HuH-7 (cell line): Measurements from ENCODE around the gene RPTN.

ENCODE experiments used
- DNase-seq: peaks from one replicate; pipeline ENCODE4 v3.0.0; 2011; ENCODE audit warnings: low spot score

RPTN gene

DNA sequence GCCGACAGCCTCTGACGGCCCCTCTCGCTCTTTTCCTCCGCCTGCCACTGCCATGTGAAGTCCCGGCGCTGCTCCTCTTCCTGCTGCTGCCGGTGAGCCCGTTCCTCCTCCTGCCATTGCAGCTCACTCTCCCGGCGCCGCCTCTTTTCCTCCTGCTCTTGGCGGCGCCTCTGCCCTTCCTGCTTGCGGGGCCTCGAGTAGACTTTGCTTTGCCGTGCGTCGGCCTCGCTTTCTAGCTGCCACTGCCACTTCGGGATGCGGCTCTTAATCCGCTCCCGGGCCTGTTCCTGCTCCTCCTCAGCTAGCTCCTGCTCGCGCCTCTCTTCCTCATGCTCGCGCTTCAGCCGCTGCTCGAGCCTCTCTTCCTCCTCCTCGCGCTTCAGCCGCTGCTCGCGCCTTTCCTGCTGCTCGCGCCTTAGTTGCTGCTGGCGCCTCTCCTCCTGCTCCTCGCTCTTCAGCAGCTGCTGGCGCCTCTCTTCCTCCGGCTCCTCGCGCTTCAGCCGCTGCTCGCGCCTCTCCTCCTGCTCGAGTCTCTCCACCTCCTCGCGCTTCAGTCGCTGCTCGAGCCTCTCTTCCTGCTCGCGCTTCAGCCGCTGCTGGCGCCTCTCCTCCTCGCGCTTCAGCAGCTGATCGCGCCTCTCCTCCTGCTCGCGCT is 48.0 kb downstream of the RPTN start:
- DNase-seq, result peak; percentile 30

DNA sequence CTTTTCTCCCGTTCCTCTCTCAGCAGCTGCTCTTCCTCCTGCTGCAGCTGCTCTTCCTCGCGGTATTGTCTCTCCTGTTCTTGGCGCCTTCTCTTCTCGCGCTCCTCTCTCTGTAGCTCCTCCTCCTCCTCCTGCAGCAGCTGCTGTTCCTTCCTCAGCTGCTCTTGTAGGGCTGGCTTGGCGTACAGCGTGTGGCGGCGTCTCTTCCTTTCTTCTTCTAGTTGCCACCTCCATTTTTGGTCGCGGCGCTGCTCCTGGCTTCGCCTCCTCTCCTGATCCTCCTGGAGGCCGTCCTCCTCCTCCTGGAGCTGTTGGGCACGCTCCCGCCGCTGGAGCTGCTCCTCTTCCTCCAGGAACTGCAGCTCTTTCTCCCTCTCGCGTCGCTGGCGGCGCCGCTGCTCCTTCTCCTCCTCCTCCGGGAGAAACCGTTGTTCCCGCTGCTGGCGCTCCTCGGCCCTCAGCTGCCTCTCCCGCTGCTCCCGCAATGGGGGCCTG is 48.6 kb downstream of the RPTN start:
- DNase-seq, result no peak

- no peak for DNase-seq
Observed at GRCh38 chr1:152109998-152110294, 49.1 kb downstream of the RPTN start.

- DNase-seq, result no peak
Observed at GRCh38 chr1:152109231-152109997, 49.6 kb downstream of the RPTN start.

DNA sequence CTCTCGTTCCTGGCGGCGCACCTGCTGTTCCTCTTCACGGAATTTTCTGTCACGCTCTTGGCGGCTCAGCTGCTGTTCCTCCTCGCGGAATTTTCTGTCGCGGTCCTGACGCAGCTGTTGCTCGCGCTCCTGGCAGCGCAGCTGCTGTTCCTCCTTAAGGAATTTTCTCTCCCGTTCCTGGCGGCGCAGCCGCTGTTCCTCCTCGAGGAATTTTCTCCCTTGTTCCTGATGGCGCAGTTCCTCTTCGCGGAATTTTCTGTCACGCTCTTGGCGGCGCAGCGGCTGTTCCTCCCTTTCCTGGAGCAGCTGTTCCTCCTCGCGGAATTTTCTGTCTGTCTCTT is 50.2 kb downstream of the RPTN start:
- no peak for DNase-seq

- DNase-seq, result no peak
Observed at GRCh38 chr1:152107984-152108881, 50.8 kb downstream of the RPTN start.

DNA sequence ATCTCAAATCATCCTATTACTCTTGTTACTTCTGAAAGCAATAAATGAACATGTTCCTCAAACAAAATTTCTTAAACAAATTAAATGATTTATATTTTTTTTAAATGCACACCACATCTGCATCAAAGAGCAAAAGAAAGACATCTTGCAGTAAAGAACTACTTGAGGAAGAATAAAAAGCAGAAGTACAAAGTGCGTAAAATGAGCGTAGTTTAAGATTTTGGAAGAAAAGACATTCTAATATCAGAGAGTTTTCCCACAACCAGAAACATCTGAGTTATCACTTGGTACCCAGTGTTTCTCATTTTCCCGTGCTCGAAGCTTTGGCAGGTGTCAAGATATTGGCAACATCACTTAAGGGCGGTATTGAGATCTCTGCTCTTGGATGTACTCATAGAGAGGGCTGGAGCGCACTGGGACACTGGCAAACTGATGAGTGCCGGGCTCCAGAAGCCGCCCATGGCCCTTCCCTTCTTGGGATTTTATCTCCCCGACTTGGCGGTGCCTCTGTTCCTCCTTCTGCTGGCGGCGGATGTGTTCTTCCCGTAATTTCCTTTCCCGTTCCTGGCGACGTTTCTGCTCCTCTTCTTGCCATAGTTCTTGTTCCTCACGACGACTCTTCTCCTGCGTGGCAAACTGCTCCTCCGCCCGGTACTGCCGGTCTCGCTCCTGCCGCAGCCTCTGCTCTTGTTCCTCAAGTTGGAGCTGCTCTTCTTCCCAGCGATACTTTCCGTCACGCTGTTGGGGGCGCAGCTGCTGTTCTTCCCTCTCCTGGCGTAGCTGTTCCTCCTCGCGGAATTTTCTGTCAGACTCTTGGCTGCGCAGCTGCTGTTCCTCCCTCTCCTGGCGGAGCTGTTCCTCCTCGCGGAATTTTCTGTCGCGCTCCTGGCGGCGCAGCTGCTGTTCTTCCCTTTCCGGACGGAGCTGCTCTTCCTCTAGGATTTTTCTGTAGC is 51.7 kb downstream of the RPTN start:
- no peak for DNase-seq

DNA sequence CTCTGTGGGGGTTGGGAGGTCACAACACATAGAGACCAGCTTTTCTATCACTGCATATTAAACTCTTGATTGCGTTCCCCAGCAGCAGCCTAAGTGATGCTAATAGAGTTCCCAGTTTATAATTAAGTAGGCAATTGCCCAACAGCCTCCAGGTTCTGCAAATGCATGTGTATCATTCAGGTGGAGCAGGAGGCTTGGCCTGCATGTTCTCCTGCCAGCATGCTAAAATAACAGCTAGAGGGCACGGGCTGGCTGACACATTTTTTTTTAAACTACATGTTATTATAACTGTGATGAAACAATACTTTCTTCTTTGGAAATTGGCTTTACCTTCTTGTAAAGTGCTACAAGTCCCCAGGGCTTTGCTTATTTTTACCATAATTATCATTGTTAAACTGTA is 54.2 kb downstream of the RPTN start:
- no peak for DNase-seq
